Hematopoietic multipotent progenitor cell (in vitro differentiated cells): ENCODE results near the gene TNNT2. TPM values are rescaled to one million over a fixed set of nuclear protein-coding genes. Genes with fewer than 3 reads are reported as not detected.

ENCODE experiments used
- DNase-seq, 3 donors: peaks; one replicate each; pipeline ENCODE4 v3.0.0-alpha.2; 2011 to 2015; ENCODE audit warnings: low read depth in 2 of 3, low spot score in 2 of 3
- total RNA-seq: library from RNA; depleted of rRNA; stranded (reverse); fragments of >200 nt; gene quantifications from one replicate; pipeline ENCODE4 v1.2.3, GENCODE V29; 2012

Gene TNNT2
- total RNA-seq, 1 donor = not detected

DNA sequence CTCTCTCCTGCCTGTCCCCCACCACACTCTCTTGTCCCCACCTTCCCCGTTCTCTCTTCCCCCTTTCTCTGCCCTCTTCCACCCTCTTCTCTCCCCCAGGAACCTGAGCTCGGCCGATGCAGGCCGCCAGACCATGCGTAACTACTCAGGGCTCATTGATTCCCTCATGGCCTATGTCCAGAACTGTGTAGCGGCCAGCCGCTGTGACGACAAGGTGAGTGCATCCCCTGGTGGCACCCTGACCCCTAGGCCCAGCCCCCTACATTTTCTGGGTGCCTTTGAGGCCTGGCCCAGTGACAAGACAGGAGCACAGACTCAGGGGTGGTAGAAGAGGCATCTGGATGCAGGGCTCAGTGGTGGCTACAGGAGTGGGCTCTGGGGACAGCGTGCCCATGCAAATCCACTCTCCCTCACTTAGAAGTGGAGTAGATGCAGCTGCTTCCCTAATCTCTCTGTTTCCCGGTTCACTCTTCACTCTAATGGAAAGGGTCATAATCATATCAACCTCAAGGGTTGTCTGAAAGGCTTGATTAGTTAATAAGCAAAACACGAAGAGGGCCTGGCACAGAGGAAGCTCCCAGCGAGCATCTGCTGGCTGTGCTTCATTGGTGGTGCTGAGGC is 57.2 kb downstream of the TNNT2 start:
- no peak for DNase-seq

DNA sequence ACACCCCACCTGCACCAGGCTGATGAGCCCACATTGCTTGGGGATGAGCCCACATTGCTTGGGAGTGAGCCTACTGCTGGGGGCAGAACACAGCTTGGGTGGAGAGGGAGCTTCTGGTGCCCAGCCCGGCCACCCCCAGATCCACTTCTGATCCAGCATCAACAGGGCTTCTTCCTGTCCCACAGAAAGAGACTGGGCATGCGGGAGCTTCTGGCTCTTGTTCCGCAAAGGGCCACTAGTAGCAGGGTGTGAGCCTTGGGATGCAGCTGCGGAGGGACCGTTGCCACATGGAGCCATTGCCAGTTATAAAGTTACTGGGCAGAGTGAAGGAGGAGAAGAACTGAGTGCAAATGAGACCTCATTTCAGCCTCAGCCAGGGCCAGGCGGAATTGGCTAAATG is 57.8 kb downstream of the TNNT2 start:
- DNase-seq = no peak

DNA sequence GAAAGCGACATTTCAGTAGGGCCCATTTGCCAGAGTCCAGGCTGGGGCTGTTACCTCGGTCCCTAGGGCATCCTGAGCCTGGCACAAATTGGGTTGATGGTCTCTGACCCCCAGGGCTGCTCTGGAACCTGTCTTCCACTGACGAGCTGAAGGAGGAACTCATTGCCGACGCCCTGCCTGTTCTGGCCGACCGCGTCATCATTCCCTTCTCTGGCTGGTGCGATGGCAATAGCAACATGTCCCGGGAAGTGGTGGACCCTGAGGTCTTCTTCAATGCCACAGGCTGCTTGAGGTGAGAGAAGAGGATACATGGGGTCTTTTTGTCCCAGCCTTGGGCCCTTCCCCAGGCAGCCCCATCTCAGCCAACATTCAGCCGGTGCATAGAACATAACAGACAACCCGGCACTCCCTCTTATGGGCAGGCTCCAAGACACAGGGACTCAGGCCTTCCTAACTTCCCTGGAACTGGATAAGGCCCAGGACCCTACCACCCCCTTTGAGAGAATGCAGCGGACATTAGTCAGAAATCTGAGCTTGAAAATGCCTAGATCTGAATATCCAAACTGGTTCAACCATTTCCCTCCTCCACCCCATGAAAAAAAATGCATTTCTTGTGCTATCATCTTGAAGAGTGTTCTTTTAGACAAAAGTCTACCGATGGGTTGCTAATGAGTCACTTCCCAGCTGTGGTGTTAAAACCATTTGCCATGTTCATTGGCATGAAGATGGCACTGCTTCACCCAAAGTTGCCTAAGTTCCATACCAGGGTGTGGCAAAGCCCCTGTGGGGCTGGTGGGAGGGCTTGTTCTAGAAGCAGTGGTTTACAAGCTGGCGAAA is 58.8 kb downstream of the TNNT2 start:
- DNase-seq = no peak

DNA sequence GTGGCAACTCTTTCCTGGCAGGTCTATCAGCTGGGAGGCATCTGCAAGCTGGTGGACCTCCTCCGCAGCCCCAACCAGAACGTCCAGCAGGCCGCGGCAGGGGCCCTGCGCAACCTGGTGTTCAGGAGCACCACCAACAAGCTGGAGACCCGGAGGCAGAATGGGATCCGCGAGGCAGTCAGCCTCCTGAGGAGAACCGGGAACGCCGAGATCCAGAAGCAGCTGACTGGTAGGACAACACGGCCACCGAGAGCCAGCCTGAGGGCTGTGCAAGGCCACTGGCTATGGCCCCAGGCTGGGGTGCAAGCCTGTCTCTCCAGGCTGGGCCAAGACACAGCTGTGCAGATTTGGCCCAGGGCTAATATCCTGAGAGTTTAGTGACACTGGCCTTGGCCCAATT is 59.9 kb downstream of the TNNT2 start:
- no peak for DNase-seq

DNA sequence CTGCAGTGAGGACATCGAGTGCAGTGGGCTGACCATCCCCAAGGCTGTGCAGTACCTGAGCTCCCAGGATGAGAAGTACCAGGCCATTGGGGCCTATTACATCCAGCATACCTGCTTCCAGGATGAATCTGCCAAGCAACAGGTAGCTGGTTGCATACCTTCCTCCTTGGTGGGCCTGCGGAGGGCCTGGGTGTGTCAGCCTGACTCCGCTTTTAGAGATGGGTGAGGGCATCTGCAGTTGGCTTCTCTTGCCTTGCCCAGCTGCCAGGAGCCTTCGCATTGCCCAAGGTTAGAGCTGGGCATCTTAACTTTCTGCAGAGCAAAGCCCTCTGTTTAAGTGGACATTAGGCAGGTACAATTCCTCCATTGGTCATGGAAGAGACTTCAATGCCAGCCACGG is 60.9 kb downstream of the TNNT2 start:
- no peak for DNase-seq

DNA sequence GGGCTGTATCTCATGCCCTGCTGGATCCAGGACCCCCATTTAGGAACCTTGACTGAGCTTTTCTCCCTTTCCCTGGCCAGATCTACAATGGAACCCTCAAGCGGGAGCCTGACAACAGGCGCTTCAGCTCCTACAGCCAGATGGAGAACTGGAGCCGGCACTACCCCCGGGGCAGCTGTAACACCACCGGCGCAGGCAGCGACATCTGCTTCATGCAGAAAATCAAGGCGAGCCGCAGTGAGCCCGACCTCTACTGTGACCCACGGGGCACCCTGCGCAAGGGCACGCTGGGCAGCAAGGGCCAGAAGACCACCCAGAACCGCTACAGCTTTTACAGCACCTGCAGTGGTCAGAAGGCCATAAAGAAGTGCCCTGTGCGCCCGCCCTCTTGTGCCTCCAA is 64.4 kb downstream of the TNNT2 start:
- no peak for DNase-seq

DNA sequence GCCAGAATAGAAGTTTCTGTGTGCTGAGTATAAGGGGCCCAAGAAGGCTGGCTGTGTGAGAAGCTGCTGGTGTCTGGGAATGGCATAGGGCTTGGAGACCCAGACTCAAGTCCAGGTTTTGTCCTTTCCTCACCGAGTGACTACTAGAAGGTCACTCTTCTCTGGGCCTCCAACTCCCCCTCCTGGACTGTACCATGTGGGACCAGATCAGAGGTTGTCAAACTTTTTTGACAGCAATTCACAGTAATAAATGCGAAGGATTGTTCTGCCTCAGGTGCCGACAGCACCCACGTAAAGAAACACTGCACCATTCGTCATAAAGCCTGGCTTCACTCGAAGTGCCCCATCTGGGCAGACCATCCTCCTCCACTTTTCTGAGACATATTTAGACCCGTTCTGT is 65.2 kb downstream of the TNNT2 start:
- no peak for DNase-seq

DNA sequence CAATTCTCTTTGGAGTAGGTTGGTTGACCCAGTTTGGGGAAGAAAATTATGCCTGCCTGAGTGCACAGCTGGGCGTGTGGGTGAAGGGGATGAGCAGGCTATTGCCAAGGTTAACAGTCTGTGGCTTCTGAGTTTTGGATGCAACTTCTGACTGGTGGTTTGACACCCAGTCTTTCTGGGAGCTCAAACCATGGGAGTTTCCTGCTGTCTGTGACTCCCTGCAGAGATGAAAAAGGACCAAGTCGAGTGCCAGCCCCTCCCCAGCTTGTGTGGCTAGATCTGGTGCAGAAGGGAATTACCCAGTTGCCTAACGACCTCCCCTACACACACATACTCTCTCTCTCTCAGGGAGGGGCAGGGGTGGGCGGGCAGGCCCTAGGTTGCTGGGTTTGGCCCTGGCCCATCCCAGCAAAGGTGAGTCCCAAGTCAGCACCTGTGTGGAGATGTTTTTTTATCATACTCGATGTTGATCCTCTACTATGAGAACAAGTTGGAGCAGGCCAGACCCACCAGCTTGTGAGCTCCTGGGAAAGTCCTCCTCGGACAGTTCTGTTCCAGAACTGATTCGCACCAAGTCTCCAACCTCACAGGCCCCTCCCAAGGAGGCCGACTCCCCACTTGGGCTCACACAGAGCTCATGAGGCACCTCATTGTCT is 66.0 kb downstream of the TNNT2 start:
- DNase-seq = no peak

DNA sequence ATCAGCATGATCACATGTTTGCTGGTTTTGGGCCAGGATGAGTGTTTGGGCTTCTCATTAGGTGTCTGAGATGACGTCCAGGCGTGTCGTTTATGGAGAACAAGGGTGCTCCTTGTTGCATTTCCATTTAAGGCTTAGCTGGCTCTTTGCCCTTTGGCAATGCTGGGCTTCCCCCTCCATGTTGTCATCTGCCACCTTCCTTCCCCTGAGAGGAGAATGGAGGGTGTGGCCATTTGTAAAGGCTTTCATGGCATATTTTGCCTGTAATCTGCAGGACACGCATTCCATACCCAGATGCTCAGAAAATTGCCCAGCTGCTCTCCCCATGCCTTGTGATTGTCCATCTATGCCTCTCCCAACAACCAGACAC is 66.5 kb downstream of the TNNT2 start:
- no peak for DNase-seq

DNA sequence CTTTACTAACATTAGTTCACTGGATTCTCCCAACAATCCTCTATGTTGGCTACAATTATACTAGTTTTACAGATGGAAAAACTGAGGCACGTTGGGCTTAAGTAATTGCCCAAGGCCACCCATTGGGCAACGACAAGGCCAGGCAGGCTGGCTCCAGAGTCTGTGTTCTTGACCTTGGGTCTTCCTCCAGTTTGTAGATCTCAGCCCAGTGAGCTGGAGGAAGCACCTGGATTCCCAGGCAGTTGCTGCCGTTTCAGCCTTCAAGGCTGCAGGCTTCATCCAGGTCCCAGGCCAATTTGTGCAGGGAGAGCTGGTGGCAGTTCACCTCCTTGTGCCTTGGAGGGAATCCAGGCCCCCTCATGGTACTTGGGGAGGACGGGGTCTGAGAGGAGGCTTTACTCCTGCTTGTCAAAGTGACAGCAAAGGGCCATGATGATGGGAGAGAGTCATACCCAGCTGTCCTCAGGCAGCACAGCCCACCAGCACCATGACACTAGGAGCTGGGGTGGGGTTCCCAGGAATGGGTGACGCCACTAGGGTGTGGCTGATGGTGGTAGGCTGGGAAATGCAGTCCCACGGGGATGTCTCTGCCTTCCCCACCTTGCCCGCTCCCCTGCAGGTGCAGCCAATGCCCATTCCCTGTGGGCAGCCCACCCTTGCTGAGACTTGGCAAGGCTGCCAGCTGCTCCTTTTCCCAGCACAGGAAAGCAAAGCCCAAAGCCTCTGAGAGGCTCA is 67.1 kb downstream of the TNNT2 start:
- no peak for DNase-seq

DNA sequence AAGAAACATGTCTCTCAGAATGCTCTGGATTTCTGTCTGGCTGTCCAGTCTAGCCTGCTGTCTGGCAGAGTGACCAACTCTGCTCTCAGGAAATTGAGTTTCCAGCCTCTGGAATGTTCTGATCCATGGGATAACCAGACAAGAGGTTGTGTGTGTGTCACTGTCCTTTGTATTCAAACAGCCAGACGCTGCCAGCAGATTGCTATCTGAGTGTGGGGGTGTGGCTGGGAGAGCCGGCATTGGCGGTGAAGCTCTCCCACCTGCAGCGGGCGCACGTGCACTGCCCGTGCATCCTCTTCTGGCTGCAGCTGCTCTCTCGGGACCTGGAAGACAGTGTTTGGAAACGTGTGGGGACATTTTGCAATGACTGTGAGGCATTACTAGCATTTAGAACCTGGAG is 68.1 kb downstream of the TNNT2 start:
- peak in 2 of 3 donors; percentile 41 to 58 for DNase-seq

Other genes starting within 250 kb of the TNNT2 start
- gene TMEM9, start 223.2 kb downstream of the TNNT2 start, total RNA-seq = 70.3 TPM
- not detected for gene IGFN1, start 186.9 kb downstream of the TNNT2 start, total RNA-seq
- under 0.01 TPM for gene PKP1, start 94.2 kb downstream of the TNNT2 start, total RNA-seq
- gene LAD1, start 21.6 kb upstream of the TNNT2 start, total RNA-seq = not detected
- not detected for gene TNNI1, start 44.0 kb upstream of the TNNT2 start, total RNA-seq
- gene PHLDA3, start 91.5 kb upstream of the TNNT2 start, total RNA-seq = 3.8 TPM
- 128 TPM for gene CSRP1, start 129.4 kb upstream of the TNNT2 start, total RNA-seq
- gene NAV1, start 161.4 kb upstream of the TNNT2 start, total RNA-seq = 8.1 TPM